ENCODE results near the gene KIAA1549.
A peak's percentile ranks its signal among the peaks of the same experiment; 100 is the strongest.

The KIAA1549 gene

GRCh38 chr7:138903186-138903820, 77.9 kb downstream of the KIAA1549 start:
- DNase-seq = no peak

GRCh38 chr7:138902161-138902560, 79.0 kb downstream of the KIAA1549 start:
- DNase-seq = no peak

- no peak for DNase-seq
Measured at GRCh38 chr7:138900035-138900828, 81.0 kb downstream of the KIAA1549 start.

GRCh38 chr7:138898802-138899201, 82.4 kb downstream of the KIAA1549 start:
- DNase-seq = no peak

- DNase-seq = no peak
Measured at GRCh38 chr7:138898255-138898654, 82.9 kb downstream of the KIAA1549 start.

- no peak for DNase-seq
Measured at GRCh38 chr7:138895679-138896078, 85.5 kb downstream of the KIAA1549 start.

GRCh38 chr7:138893258-138893657, 87.9 kb downstream of the KIAA1549 start:
- no peak for DNase-seq

GRCh38 chr7:138892812-138893211, 88.4 kb downstream of the KIAA1549 start:
- DNase-seq = no peak

DNA sequence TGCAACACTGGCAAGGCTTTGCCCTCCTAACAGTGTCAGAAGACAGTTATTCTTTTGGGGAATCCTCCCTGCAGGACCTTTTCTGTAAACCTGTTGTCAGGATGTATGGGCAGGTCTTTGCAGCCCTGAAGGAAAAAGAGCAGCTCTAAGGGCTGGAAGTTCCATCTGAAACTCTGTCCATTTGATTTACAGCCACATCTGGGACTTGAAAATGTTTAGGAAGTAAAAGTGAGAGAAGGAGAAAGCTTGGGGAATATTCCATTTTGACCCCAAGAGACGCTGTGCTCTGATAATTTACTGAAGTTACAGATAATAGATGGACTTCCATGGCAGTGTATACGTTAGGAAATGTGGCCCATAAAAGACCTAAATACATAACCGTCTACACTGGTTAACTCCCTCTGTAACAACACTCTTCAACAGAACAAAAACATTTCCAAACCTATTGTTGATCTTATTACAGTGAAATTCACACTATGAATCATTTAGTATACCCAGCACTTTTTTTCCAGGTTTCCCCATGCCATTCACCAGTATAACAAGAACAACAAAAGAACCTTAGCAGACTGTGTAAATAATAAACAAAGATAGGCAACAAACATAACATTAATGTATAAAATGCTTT, 89.1 kb downstream of the KIAA1549 start:
- DNase-seq = no peak

GRCh38 chr7:138891446-138891810, 89.8 kb downstream of the KIAA1549 start:
- DNase-seq = peak; percentile 33

DNA sequence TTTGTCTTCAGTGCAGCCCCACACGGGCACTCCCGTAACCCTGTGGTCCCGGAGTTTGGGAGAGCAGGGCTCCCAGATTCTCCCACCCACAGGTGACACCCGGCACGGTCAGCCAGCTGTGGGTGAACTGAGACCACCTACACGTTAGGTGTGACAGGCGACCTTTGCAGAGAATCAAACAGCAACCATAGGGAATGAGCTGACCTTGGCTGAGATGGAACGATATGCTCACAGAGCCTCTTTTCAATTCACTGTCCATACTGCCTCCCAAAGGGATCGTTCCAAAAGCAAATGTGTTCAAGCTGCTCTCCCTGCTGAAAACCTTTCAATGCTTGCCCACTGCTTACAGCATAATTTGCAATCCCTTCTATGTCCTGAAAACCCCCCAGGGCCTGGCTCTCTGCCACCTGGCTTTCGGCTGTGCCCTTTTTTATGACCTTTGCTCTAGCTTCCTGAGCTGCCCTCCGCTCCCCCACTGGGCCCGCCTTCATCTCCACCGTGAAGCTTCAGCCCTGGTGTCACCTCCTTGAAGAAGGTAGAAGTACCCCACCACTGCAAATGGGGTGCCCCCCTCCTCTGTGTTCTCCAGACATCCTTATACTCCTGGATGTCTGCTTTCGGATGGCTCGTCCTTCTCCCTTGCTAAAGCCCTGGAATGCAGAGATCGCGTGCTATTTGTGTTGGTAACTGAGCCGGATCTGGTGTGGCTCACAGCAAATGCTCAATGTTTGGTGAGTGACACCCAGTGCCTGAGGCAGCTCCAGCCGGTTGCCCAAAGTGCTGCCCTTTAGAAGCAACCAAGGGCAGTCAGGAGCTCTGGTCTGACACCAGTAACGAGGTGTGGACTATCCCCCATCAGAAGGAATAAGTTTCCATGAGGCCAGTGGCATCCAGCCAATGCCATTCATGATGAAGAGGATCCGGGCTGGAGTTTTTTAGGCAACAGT, 90.4 kb downstream of the KIAA1549 start:
- peak; percentile 69 for DNase-seq

DNA sequence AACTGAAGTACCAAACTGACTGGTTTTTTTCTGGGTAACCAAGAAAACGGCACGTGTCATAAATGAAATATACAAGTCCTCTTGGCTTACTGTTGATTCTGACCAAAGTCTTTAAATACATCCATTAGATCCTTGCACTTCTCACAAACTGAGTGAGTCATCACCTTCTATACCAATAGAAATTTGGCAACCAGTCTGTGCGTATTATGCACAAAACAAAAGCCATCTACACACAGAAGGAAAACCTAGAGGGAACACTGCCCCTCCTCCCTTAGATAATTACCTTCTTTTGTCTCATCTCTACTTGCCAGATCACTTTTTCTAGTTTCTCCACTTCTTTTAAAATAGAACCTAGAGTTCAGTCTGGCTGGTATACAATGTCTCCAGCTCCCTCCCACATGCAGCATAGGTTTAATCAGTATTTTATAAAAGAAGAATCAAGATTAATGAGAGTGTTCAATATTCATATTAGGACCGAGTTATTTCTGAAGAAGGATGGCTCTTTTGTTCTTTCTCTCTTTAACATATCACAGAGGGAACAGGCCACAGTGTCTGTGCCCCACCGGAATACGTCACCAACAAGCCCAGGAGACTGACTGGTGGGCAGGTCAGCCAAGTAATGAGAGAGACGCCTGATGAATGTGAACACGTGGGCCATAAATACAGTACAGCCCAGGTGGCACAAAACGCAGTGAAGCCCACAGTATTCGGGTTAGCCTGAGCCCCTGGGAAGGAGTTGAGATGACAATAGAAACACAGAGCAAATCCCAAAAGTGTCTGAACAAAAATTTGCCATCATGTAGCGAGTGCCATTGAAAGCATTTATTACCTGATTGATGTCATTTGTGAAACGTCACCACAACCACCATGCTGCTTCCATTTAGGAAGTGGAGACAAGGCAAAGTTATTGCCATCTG, 91.3 kb downstream of the KIAA1549 start:
- DNase-seq = no peak

GRCh38 chr7:138887872-138888656, 93.1 kb downstream of the KIAA1549 start:
- DNase-seq = no peak

DNA sequence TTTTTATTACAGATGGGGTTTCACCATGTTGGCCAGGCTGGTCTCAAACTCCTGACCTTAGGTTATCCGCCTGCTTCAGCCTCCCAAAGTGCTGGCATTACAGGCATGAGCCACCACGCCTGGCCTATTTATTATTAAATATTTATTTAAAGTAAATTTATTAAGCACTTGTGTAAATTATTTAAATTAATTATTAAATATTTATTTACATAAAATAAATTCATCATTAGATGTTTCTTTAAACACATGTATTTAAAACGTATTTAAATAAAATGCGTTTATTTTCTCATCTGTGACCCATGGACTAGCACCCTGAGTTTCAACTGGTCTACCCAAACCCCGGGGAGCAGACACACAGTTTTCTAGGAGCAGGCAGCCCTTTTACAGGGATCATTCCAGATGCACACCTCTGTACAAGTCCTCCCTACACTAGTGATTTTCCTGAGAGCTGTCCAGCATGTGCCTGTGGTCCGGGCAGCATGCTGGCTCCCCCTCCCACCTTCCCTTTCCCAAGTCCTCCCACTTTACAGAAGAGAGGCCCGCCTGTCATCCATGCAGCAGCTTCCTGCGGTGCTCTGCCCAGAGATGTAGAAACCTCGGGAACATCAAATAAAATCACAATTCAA, 94.0 kb downstream of the KIAA1549 start:
- no peak for DNase-seq

DNA sequence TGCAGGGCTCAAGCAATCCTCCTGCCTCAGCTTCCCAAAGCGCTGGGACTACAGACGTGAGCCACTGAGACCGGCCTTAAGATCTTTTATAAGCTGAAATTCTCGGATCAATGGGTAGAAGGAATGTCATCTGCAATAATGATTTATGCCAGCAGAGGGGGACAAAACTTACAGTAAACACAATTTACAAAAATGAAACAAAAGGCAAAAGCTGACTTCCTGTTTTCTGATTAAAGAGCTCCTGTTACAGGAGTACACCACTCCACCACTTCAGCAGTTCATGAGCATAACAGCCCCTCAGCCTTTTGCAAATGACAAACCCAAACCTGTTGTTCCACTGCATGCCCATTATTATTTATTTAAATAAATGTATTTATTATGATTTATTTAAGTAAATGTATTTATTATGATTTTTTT, 94.7 kb downstream of the KIAA1549 start:
- DNase-seq = peak; percentile 42

GRCh38 chr7:138885383-138886147, 95.6 kb downstream of the KIAA1549 start:
- DNase-seq = no peak

GRCh38 chr7:138882249-138882648, 98.9 kb downstream of the KIAA1549 start:
- no peak for DNase-seq

- no peak for DNase-seq
Measured at GRCh38 chr7:138881579-138882188, 99.5 kb downstream of the KIAA1549 start.

GRCh38 chr7:138880881-138881578, 100.2 kb downstream of the KIAA1549 start:
- no peak for DNase-seq

Data from amniotic stem cell (primary cell).